Memory B cell (primary cell): ENCODE measurements around the gene NDUFB8.
A peak's percentile ranks its signal among the peaks of the same experiment; 100 is the strongest.

Experiments used
- ATAC-seq: fragments of 150-1000 bp; cut with Tn5 transposase; 2 replicates; pipeline ENCODE4 v1.10.0; 2021; ENCODE audit warnings: low read depth, mild to moderate bottlenecking, moderate library complexity
- DNase-seq, 2 donors: peaks; one replicate each; pipeline ENCODE4 v3.0.0; 2022; ENCODE audit warnings: low spot score in 2 of 2
- H3K27ac Mint-ChIP-seq: one replicate; pipeline ENCODE4 v1.8.0; 2022; ENCODE audit warnings: mild to moderate bottlenecking, moderate library complexity, mixed read lengths
- H3K27me3 Mint-ChIP-seq: one replicate; pipeline ENCODE4 v1.8.0; 2022; ENCODE audit warnings: mixed read lengths
- H3K36me3 Mint-ChIP-seq: one replicate; pipeline ENCODE4 v1.8.0; 2022; ENCODE audit warnings: mild to moderate bottlenecking, mixed read lengths
- H3K4me1 Mint-ChIP-seq: one replicate; pipeline ENCODE4 v1.8.0; 2022; ENCODE audit warnings: mixed read lengths
- H3K4me3 Mint-ChIP-seq: one replicate; pipeline ENCODE4 v1.8.0; 2022; ENCODE audit warnings: mild to moderate bottlenecking, moderate library complexity, mixed read lengths
- H3K9me3 Mint-ChIP-seq: one replicate; pipeline ENCODE4 v1.8.0; 2022; ENCODE audit warnings: mixed read lengths

The NDUFB8 gene

GRCh38 chr10:100528123-100528886, 1.4 kb downstream of the NDUFB8 start:
- Mint-ChIP-seq H3K4me1 (peaks cover 21% of the 10 kb centered on the region), H3K4me3 (peak overlapping the region; percentile 100), H3K36me3 (peaks cover 23% of the 10 kb centered on the region), H3K27me3 (no peaks in the 10 kb centered on the region), H3K9me3 (no peaks in the 10 kb centered on the region), H3K27ac (peak overlapping the region; percentile 97)
- ATAC-seq (peak; percentile 38), DNase-seq (no peak)

- no peak for ATAC-seq
- peaks cover 26% of the 10 kb centered on the region for H3K36me3 Mint-ChIP-seq
Observed at GRCh38 chr10:100524638-100525037, 5.0 kb downstream of the NDUFB8 start.

GRCh38 chr10:100524206-100524605, 5.5 kb downstream of the NDUFB8 start:
- H3K4me3 Mint-ChIP-seq = no peak overlapping the region
- no peak overlapping the region for H3K27ac Mint-ChIP-seq
- peaks cover 25% of the 10 kb centered on the region for H3K36me3 Mint-ChIP-seq
- ATAC-seq (no peak), DNase-seq (no peak)
- peaks cover 13% of the 10 kb centered on the region for H3K4me1 Mint-ChIP-seq
- H3K9me3 Mint-ChIP-seq = no peaks in the 10 kb centered on the region
- peaks cover 2% of the 10 kb centered on the region for H3K27me3 Mint-ChIP-seq

More at GRCh38 chr10:100524638-100525037, 5.0 kb downstream of the NDUFB8 start:
- H3K27me3 Mint-ChIP-seq = no peaks in the 10 kb centered on the region
- DNase-seq = no peak
- H3K4me3 Mint-ChIP-seq = no peak overlapping the region
- H3K4me1 Mint-ChIP-seq = peaks cover 12% of the 10 kb centered on the region
- H3K9me3 Mint-ChIP-seq = no peaks in the 10 kb centered on the region
- H3K27ac Mint-ChIP-seq = no peak overlapping the region

GRCh38 chr10:100522945-100523344, 6.7 kb downstream of the NDUFB8 start:
- Mint-ChIP-seq H3K27me3 (peaks cover 3% of the 10 kb centered on the region), H3K9me3 (no peaks in the 10 kb centered on the region), H3K4me3 (no peak overlapping the region), H3K27ac (no peak overlapping the region), H3K4me1 (peaks cover 11% of the 10 kb centered on the region), H3K36me3 (peaks cover 26% of the 10 kb centered on the region)
- DNase-seq (no peak), ATAC-seq (no peak)

- peaks cover 3% of the 10 kb centered on the region for H3K27me3 Mint-ChIP-seq
Observed at GRCh38 chr10:100522107-100522801, 7.4 kb downstream of the NDUFB8 start.

GRCh38 chr10:100520811-100521210, 8.9 kb downstream of the NDUFB8 start:
- Mint-ChIP-seq H3K27ac (no peak overlapping the region), H3K27me3 (peaks cover 3% of the 10 kb centered on the region)

More at GRCh38 chr10:100522107-100522801, 7.4 kb downstream of the NDUFB8 start:
- peaks cover 30% of the 10 kb centered on the region for H3K36me3 Mint-ChIP-seq
- H3K4me1 Mint-ChIP-seq = peaks cover 11% of the 10 kb centered on the region
- no peak overlapping the region for H3K27ac Mint-ChIP-seq
- ATAC-seq = no peak
- no peak for DNase-seq
- H3K9me3 Mint-ChIP-seq = no peaks in the 10 kb centered on the region
- no peak overlapping the region for H3K4me3 Mint-ChIP-seq

GRCh38 chr10:100519311-100520051, 10.2 kb downstream of the NDUFB8 start, which contains the start of gene SEC31B:
SEC31B (minus strand) TSS chr10:100519861; CDS start chr10:100516952, 2,909 bp downstream.
- H3K4me1 Mint-ChIP-seq = peaks cover 5% of the 10 kb centered on the region
- ATAC-seq (no peak), DNase-seq (no peak)
- H3K27ac Mint-ChIP-seq = no peak within 1 kb of the TSS
- H3K27me3 Mint-ChIP-seq = peaks cover 3% of the 10 kb centered on the region
- H3K4me3 Mint-ChIP-seq = peak within 1 kb of the TSS; percentile 39
- H3K36me3 Mint-ChIP-seq = peaks cover 25% of the 10 kb centered on the region
- no peaks in the 10 kb centered on the region for H3K9me3 Mint-ChIP-seq

More at GRCh38 chr10:100520811-100521210, 8.9 kb downstream of the NDUFB8 start:
- H3K36me3 Mint-ChIP-seq = peaks cover 29% of the 10 kb centered on the region
- H3K4me3 Mint-ChIP-seq = no peak overlapping the region
- H3K4me1 Mint-ChIP-seq = peaks cover 5% of the 10 kb centered on the region
- no peaks in the 10 kb centered on the region for H3K9me3 Mint-ChIP-seq
- no peak for DNase-seq
- ATAC-seq = no peak

- Mint-ChIP-seq H3K4me1 (peaks cover 5% of the 10 kb centered on the region), H3K27ac (no peak overlapping the region), H3K9me3 (no peaks in the 10 kb centered on the region), H3K27me3 (peaks cover 3% of the 10 kb centered on the region), H3K4me3 (no peak overlapping the region), H3K36me3 (peaks cover 20% of the 10 kb centered on the region)
- ATAC-seq (peak; percentile 63), DNase-seq (peak; percentile 32 to 43)
Observed at GRCh38 chr10:100518761-100519241, 10.9 kb downstream of the NDUFB8 start.

- H3K36me3 Mint-ChIP-seq = peaks cover 19% of the 10 kb centered on the region
- no peak overlapping the region for H3K27ac Mint-ChIP-seq
- H3K4me1 Mint-ChIP-seq = peaks cover 5% of the 10 kb centered on the region
- no peaks in the 10 kb centered on the region for H3K9me3 Mint-ChIP-seq
- no peak for DNase-seq
- H3K27me3 Mint-ChIP-seq = peaks cover 3% of the 10 kb centered on the region
- no peak overlapping the region for H3K4me3 Mint-ChIP-seq
- ATAC-seq = no peak
Observed at GRCh38 chr10:100516847-100517246, 12.8 kb downstream of the NDUFB8 start.

- DNase-seq = no peak
- Mint-ChIP-seq H3K4me3 (no peak overlapping the region), H3K4me1 (peaks cover 5% of the 10 kb centered on the region), H3K9me3 (no peaks in the 10 kb centered on the region), H3K27me3 (peaks cover 3% of the 10 kb centered on the region), H3K27ac (no peak overlapping the region), H3K36me3 (peaks cover 22% of the 10 kb centered on the region)
- ATAC-seq = no peak
Observed at GRCh38 chr10:100515612-100516011, 14.1 kb downstream of the NDUFB8 start.

GRCh38 chr10:100510533-100511308, 18.9 kb downstream of the NDUFB8 start:
- Mint-ChIP-seq H3K4me3 (no peak overlapping the region), H3K36me3 (peaks cover 17% of the 10 kb centered on the region)

GRCh38 chr10:100509241-100509840, 20.3 kb downstream of the NDUFB8 start:
- ATAC-seq (no peak), DNase-seq (no peak)
- peaks cover 24% of the 10 kb centered on the region for H3K36me3 Mint-ChIP-seq
- H3K9me3 Mint-ChIP-seq = no peaks in the 10 kb centered on the region
- H3K27me3 Mint-ChIP-seq = no peaks in the 10 kb centered on the region
- H3K4me1 Mint-ChIP-seq = no peaks in the 10 kb centered on the region
- H3K4me3 Mint-ChIP-seq = no peak overlapping the region
- no peak overlapping the region for H3K27ac Mint-ChIP-seq

More at GRCh38 chr10:100510533-100511308, 18.9 kb downstream of the NDUFB8 start:
- no peak for DNase-seq
- no peaks in the 10 kb centered on the region for H3K27me3 Mint-ChIP-seq
- no peaks in the 10 kb centered on the region for H3K4me1 Mint-ChIP-seq
- H3K27ac Mint-ChIP-seq = no peak overlapping the region
- no peak for ATAC-seq
- no peaks in the 10 kb centered on the region for H3K9me3 Mint-ChIP-seq

GRCh38 chr10:100508691-100509150, 20.9 kb downstream of the NDUFB8 start:
- Mint-ChIP-seq H3K4me1 (no peaks in the 10 kb centered on the region), H3K9me3 (no peaks in the 10 kb centered on the region), H3K27ac (no peak overlapping the region), H3K36me3 (peaks cover 25% of the 10 kb centered on the region), H3K4me3 (no peak overlapping the region), H3K27me3 (no peaks in the 10 kb centered on the region)
- peak in 1 of 2 donors; percentile 16 for DNase-seq
- peak; percentile 63 for ATAC-seq
